GM19455 (cell line): ENCODE results near the gene FABP7.
A peak's percentile ranks its signal among the peaks of the same experiment; 100 is the strongest.

Experiments
- ATAC-seq: cut with Tn5 transposase; IDR thresholded peaks from one replicate; pipeline ENCODE4 v1.9.1; 2021; ENCODE audit not compliant: unreplicated experiment

Gene FABP7

GRCh38 chr6:122792766-122793165 is 13.2 kb downstream of the FABP7 start:
- no peak for ATAC-seq

- ATAC-seq: peak; percentile 7
These were observed 18.0 kb downstream of the FABP7 start for GRCh38 chr6:122797537-122797936.

GRCh38 chr6:122798099-122798641 is 18.7 kb downstream of the FABP7 start:
- ATAC-seq: peak; percentile 79

GRCh38 chr6:122799140-122799745 is 19.7 kb downstream of the FABP7 start:
- ATAC-seq: no peak

- no peak for ATAC-seq
These were observed 20.6 kb downstream of the FABP7 start for GRCh38 chr6:122799916-122800686.

GRCh38 chr6:122800906-122801305 is 21.4 kb downstream of the FABP7 start:
- ATAC-seq: no peak

- no peak for ATAC-seq
These were observed 21.9 kb downstream of the FABP7 start for GRCh38 chr6:122801397-122801796.

GRCh38 chr6:122803171-122803661 is 23.7 kb downstream of the FABP7 start:
- no peak for ATAC-seq

GRCh38 chr6:122804962-122805485 is 25.5 kb downstream of the FABP7 start:
- ATAC-seq: no peak

GRCh38 chr6:122806291-122806690 is 26.8 kb downstream of the FABP7 start:
- ATAC-seq: no peak

GRCh38 chr6:122808121-122808885 is 28.8 kb downstream of the FABP7 start:
- no peak for ATAC-seq

- no peak for ATAC-seq
These were observed 29.5 kb downstream of the FABP7 start for GRCh38 chr6:122809001-122809400.

- no peak for ATAC-seq
These were observed 30.2 kb downstream of the FABP7 start for GRCh38 chr6:122809691-122810090.

GRCh38 chr6:122810189-122810588 is 30.7 kb downstream of the FABP7 start:
- ATAC-seq: no peak

GRCh38 chr6:122817358-122817757 is 37.8 kb downstream of the FABP7 start:
- ATAC-seq: no peak

GRCh38 chr6:122817766-122818165 is 38.2 kb downstream of the FABP7 start:
- no peak for ATAC-seq

GRCh38 chr6:122818866-122819265 is 39.4 kb downstream of the FABP7 start:
- ATAC-seq: no peak

GRCh38 chr6:122821095-122821494 is 41.6 kb downstream of the FABP7 start:
- ATAC-seq: no peak

- ATAC-seq: no peak
These were observed 45.6 kb downstream of the FABP7 start for GRCh38 chr6:122825163-122825562.

- no peak for ATAC-seq
These were observed 49.9 kb downstream of the FABP7 start for GRCh38 chr6:122829456-122829855.

- ATAC-seq: no peak
These were observed 52.0 kb downstream of the FABP7 start for GRCh38 chr6:122831511-122831910.
